Ectodermal cell (in vitro differentiated cells): Measurements from ENCODE around the gene GLS. TPM values are rescaled to one million over a fixed set of nuclear protein-coding genes. Genes with fewer than 3 reads are reported as not detected.

ENCODE experiments used
- H3K27ac ChIP-seq: 2 replicates; pipeline ENCODE4 v1.7.0; 2013; ENCODE audit warnings: mild to moderate bottlenecking, low read depth, low read length; ENCODE audit not compliant: insufficient read depth, poor library complexity, severe bottlenecking
- H3K27me3 ChIP-seq: 2 replicates; pipeline ENCODE4 v1.7.0; 2013; ENCODE audit warnings: mild to moderate bottlenecking, low read length; ENCODE audit not compliant: insufficient read depth, control insufficient read depth, poor library complexity, severe bottlenecking
- H3K36me3 ChIP-seq: one replicate; pipeline ENCODE4 v1.7.0; 2013; ENCODE audit warnings: low read length; ENCODE audit not compliant: control insufficient read depth, insufficient read depth
- H3K4me1 ChIP-seq: one replicate; pipeline ENCODE4 v1.7.0; 2013; ENCODE audit warnings: low read length; ENCODE audit not compliant: control insufficient read depth, insufficient read depth
- H3K4me3 ChIP-seq: 2 replicates; pipeline ENCODE4 v1.7.0; 2013; ENCODE audit warnings: low read depth, low read length, control low read depth; ENCODE audit not compliant: insufficient read depth
- H3K9me3 ChIP-seq: 2 replicates; pipeline ENCODE4 v1.7.0; 2013; ENCODE audit warnings: mild to moderate bottlenecking, low read length, moderate library complexity; ENCODE audit not compliant: control insufficient read depth
- WGBS, 2 experiments: methylation state at CpG; one replicate each; pipeline ENCODE4 v1.1.7; 2013; ENCODE audit warnings: missing lambda C conversion rate in 2 of 2; 5-methylcytosine and 5-hydroxymethylcytosine counted together
- polyA plus RNA-seq, 4 experiments: library from polyadenylated mRNA; stranded (reverse); fragments of 50-300 nt; gene quantifications; one replicate each; pipeline ENCODE4 v1.2.3, GENCODE V29; 2013

GLS gene
- polyA plus RNA-seq (2013, experiment 1 of 4): 36.8 TPM
- polyA plus RNA-seq (2013, experiment 2 of 4): 27.3 TPM
- polyA plus RNA-seq (2013, experiment 3 of 4): 26.8 TPM
- polyA plus RNA-seq (2013, experiment 4 of 4): 29.2 TPM

DNA sequence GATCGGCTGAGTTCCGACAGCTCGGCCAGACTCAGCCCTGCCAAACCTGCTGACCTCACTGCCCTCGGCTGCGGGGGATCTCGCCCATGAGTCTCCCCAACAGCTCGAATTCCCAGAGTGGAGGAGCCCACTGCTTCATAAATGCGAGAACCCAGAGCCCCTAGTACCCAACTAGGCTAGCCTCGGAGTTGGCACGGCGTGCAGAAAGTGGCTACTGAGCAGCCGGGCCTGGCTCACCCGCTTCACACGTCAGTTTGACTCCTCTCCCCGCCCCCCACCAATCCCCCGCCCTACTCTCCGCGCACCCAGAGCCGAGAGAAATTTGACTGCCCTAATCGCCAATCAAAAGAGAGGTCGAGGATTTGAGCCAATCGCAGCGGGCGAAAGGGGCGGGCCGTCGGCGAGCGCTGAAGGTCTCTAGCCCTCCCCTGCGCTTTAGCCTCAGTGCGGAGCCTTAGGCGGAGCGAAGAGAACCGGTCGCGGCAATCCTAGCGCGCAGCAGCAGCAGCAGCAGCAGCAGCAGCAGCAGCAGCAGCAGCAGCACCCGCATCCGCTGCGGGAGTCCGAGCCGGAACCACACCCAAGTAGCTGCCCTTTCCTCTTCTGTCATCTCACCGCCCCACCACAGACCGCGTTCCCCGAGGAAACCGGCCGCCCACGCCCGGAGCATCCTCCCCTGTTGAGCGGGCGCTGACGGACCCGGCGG lies at the start of gene GLS:
GLS (plus strand) TSS at position 444 of the 706 bp plus-strand sequence. CDS start 264 bp downstream, outside the sequence.
- H3K9me3 ChIP-seq: no peaks in the 10 kb centered on the region
- peak within 1 kb of the TSS; percentile 69 for H3K4me3 ChIP-seq
- peaks cover 5% of the 10 kb centered on the region for H3K27me3 ChIP-seq
- H3K27ac ChIP-seq: peak within 1 kb of the TSS; percentile 26
- H3K36me3 ChIP-seq: no peaks in the 10 kb centered on the region
- H3K4me1 ChIP-seq: peaks cover 14% of the 10 kb centered on the region
- WGBS, 2 experiments: 0% methylated on average over 56 of the region's 56 CpGs

DNA sequence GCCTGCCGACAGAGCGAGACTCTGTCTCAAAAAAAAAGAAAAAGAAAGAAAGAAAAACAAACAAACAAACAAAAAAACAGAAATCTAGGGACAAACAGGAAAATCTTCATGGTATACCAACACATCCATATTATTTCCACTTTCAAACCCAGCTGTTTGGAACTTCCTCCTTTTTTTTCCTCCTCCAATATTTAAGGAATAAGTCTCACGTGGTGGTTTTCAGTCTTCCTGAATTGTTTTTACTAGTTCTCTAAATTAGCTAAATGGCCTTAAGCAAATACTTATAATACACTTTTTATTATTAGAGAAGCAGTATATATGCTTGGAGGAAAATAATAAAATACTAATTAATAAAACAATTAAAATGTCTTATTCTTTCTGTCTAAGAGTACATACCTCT lies 48.7 kb upstream of the GLS start:
- Histone ChIP-seq H3K27me3 (no peaks in the 10 kb centered on the region), H3K27ac (no peak overlapping the region), H3K4me1 (no peaks in the 10 kb centered on the region), H3K9me3 (no peaks in the 10 kb centered on the region), H3K36me3 (no peaks in the 10 kb centered on the region), H3K4me3 (no peak overlapping the region)
- 95% methylated on average over 2 to 3 of the region's 3 CpGs for WGBS, 2 experiments

DNA sequence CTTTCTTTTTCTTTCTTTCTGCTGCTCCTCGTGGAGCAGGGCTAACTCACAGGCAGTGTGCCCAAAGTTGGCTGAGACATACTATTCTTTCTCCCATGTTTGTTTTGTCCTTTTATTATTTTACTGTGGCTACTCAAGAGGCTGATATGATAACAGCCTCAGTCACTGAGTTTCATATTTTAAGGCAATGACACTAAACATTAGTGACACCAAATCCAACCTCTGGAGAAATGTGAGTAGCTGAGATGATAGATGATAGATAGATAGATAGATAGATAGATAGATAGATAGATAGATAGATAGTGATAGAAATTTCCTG lies 45.8 kb upstream of the GLS start:
- no peak overlapping the region for H3K4me3 ChIP-seq
- H3K27ac ChIP-seq: no peak overlapping the region
- H3K36me3 ChIP-seq: no peaks in the 10 kb centered on the region
- no peaks in the 10 kb centered on the region for H3K9me3 ChIP-seq
- H3K27me3 ChIP-seq: no peaks in the 10 kb centered on the region
- WGBS, 2 experiments: 57 to 89% methylated on average over 1 of the region's 1 CpG
- no peaks in the 10 kb centered on the region for H3K4me1 ChIP-seq

DNA sequence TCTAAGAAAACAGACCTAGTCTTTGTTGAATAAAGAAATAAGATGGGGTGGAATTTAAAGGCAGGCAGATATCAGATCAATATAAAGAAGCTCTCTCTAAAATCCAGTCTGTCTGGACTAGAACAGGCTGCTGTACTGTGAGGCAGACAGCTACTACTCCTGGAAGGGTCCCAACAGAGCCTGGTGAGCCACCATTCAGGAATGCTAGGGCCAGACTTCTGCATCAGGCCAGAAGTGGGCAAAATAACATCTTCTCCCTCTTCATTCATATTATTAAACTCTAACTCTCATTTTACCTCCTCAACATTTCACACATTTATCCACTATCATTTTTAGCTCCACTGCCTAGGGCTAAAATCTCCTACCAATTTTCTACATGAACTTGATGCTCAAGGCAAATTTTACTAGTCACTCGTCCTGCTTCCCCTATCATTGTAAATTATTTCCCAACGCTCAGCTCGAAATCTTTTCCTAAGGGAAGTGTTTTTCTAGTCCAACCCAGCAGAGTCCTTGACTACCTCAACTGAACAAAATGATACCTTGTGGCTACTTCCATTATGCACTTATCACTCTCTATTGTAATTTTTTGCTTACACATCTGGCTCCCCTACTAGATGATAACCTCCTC lies 45.2 kb upstream of the GLS start:
- no peak overlapping the region for H3K27ac ChIP-seq

DNA sequence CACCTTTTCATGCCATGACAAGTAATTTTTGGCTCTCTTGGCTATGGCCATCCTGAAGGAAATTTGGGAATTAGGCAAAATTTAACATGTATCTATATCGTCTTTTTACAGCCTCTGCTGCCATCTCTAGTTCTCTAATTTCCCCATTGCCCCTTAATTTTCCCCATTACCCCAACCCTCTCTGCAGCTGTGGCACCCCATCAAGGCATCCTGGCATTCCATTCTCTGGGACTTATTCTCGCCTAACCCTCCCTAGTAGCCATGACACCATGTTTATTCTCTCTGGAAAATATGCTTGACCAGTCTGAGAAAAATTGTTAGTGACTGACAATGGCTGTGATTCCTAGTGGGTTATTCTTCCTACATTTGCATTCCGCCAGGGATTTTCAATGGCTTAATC lies 43.9 kb upstream of the GLS start:
- no peaks in the 10 kb centered on the region for H3K9me3 ChIP-seq
- H3K27ac ChIP-seq: no peak overlapping the region
- no peaks in the 10 kb centered on the region for H3K36me3 ChIP-seq
- H3K4me3 ChIP-seq: no peak overlapping the region
- WGBS, 2 experiments: 94 to 100% methylated on average over 2 of the region's 3 CpGs
- H3K27me3 ChIP-seq: no peaks in the 10 kb centered on the region
- no peaks in the 10 kb centered on the region for H3K4me1 ChIP-seq

More for the DNA sequence above, 45.2 kb upstream of the GLS start:
- Histone ChIP-seq H3K27me3 (no peaks in the 10 kb centered on the region), H3K36me3 (no peaks in the 10 kb centered on the region), H3K4me1 (no peaks in the 10 kb centered on the region), H3K4me3 (no peak overlapping the region), H3K9me3 (no peaks in the 10 kb centered on the region)
- 87 to 89% methylated on average over 3 of the region's 3 CpGs for WGBS, 2 experiments

DNA sequence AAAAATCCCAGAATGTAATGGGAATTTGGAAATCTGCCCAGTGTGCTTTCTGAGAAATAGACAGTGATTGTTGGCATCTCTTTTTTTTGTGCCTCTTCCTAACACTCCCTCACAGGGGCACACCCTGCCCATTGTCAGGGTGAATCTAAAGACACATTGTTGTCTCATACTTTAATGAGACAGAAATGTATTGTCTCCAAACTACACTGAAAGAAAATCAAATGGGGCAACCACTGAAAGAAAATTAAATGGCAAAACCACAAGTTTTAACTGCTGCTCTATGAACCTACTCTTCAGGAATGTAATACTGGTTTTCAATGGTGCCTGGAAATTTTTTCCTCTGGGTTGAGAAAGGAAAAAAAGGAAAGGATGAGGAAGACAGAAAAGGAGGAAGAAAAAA lies 43.2 kb upstream of the GLS start:
- Histone ChIP-seq H3K36me3 (no peaks in the 10 kb centered on the region), H3K4me1 (no peaks in the 10 kb centered on the region)

DNA sequence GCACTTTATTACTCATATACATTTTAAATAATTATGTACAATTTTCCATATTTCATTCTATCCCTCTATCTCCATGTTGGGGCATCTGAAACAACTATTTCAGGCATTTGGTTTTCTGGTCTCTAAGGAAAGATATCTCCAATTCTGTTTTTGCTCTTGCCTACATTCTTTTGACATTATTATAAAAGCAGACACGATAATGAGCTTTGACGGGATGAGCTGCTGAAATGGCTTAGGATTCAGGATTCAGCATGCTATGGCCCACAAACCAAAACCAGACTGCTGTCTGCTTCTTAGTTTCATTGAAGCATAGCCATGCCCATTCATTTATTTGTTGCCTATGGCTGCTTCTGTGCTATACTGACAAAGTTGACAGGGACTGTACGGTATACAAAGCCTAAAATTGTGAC lies 42.7 kb upstream of the GLS start:
- no peak overlapping the region for H3K4me3 ChIP-seq
- H3K36me3 ChIP-seq: no peaks in the 10 kb centered on the region
- no peak overlapping the region for H3K27ac ChIP-seq
- 94 to 97% methylated on average over 3 of the region's 3 CpGs for WGBS, 2 experiments
- no peaks in the 10 kb centered on the region for H3K4me1 ChIP-seq
- no peaks in the 10 kb centered on the region for H3K27me3 ChIP-seq
- no peaks in the 10 kb centered on the region for H3K9me3 ChIP-seq

More for the DNA sequence above, 43.2 kb upstream of the GLS start:
- H3K9me3 ChIP-seq: no peaks in the 10 kb centered on the region
- no peaks in the 10 kb centered on the region for H3K27me3 ChIP-seq
- H3K4me3 ChIP-seq: no peak overlapping the region
- no peak overlapping the region for H3K27ac ChIP-seq

DNA sequence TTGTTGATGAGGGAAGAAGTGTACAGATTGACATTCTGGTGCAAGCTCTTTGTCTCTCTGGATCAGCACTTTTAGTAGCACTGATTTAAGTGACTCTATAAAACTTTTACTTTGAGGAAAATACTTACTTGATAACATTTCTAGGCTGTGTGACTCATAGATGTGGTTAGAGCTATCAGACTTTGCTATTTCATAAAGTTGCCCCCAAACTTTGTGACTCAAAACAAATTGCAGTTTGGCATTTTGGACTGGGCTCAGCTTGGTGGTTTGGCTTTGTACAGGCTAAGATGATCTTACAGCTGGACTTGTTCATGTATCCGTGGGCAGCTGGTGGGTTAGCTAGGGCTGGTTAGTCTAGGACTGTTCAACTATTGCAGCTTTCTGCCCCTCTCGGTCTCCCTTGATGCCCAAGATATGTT lies 42.1 kb upstream of the GLS start:
- Histone ChIP-seq H3K36me3 (no peaks in the 10 kb centered on the region), H3K9me3 (no peaks in the 10 kb centered on the region), H3K27me3 (no peaks in the 10 kb centered on the region), H3K4me3 (no peak overlapping the region), H3K27ac (no peak overlapping the region), H3K4me1 (no peaks in the 10 kb centered on the region)
- WGBS, 2 experiments: 92 to 97% methylated on average over 2 of the region's 2 CpGs

DNA sequence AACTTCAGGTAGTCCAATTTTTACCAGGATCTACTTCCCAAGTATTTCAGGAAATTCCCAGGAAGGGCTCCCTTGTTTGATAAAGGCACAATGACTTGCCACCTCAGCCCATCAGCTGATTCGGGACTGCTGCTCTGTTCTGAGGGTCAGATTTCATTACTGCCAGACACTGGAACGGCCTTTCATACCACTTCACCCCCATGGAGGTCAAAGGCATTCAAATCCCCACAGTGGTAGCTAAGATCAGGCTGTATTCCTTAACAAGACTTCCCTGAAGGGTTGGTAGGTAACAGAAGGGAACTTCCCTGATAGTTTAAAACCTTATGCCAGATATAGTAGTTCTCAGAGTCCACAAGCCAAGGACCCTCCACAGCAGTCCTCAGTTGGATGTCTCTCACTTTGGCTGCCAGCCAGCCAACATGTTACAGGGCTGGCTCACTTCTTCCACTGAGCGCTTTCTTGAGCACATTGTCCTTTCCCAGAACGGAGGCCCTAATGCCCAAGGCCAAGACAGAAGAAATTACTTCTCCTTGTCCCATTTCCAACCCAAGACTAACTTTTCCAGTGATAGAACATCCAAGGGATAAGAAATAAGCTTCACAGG lies 40.0 kb upstream of the GLS start:
- Histone ChIP-seq H3K27ac (no peak overlapping the region), H3K4me3 (no peak overlapping the region), H3K9me3 (no peaks in the 10 kb centered on the region), H3K36me3 (no peaks in the 10 kb centered on the region), H3K4me1 (no peaks in the 10 kb centered on the region), H3K27me3 (no peaks in the 10 kb centered on the region)
- WGBS, 2 experiments: 72 to 84% methylated on average over 4 of the region's 4 CpGs

DNA sequence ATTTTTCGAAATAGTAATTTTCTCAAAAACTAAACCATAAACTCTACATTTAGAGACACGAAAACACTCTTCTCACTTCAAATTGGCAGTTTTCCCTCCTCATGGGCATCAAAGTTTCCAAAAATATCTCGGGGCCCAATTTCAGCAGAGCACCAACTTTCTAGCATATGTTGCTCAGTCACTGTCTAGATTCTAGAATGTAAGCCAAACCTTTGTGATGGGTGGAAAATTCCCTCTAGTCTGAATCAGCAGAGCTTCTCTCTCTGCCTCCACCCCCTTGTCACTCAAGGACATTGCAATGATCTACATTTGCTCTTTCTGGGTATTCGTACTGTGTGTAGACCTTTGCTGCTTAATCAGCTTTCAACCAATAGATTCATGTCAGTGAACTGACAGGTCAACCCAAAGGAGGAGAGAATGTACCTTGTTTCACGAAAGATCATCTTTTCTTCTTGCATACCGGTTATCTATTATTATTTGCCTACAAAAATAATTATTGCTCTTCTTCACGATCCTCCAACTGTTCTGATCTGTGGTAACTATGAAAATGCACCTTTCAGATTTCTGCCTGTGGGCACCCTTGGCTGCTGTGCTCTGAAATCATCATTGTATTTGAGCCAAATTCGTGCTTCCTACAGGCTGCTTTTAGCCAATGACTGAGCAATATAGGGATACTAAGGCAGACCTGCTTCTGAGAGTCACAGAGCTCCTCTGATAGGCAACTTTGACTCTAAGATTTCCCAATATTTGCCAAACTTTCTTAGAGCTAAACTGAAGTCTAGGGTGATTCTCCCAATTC lies 38.7 kb upstream of the GLS start:
- 90 to 91% methylated on average over 8 of the region's 8 CpGs for WGBS, 2 experiments
- Histone ChIP-seq H3K27me3 (no peaks in the 10 kb centered on the region), H3K36me3 (no peaks in the 10 kb centered on the region), H3K9me3 (no peaks in the 10 kb centered on the region), H3K4me3 (no peak overlapping the region), H3K27ac (no peak overlapping the region), H3K4me1 (no peaks in the 10 kb centered on the region)
